Stimulated activated naive CD8-positive, alpha-beta T cell treated with anti-CD3 and anti-CD28 coated beads, Interleukin-15, Interleukin-2, amounts not matched to agents 100 U/mL and 50 U/mL, for 24 hours (primary cell): ENCODE measurements around the gene SPATS2.
"Not testable (repeated sequence)": the region's sequence is repeated elsewhere in the genome, so short reads cannot be mapped to it uniquely, and the experiment has no call there.

ENCODE experiments used
- ATAC-seq: fragments of 150-1000 bp; cut with Tn5 transposase; one replicate; pipeline ENCODE4 v1.10.0; 2021
- DNase-seq: peaks from one replicate; pipeline ENCODE4 v3.0.0; 2021

Gene SPATS2

DNA sequence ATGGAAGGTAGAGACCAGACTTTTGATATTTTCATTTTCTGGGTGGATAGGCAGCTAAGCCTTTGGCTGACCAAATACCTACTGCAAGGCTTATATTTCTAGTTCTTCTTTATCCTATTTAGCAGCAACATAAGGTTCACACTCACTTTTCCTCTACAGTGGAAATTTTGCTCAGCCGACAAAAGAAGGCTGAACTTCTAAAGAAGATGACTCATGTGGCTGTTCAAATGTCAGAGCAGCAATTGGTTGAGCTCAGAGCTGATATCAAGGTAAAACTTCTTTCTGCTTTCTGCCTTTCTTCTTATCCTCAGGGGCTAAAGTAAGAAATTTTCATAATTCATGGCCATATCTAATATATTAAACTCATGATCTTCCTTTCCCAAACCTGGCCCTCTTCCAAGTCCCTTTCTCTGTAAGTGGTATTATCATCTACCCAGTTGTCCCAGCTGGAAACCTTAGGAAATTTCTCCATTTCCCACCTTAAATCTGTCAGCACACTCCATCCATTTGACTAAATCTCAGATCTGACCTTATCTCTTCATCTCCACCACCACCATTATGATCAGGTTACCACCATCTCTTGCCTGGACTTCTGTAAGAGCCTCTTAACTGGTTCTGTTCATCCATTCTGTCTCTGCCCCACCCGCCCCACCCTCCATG is 151.8 kb downstream of the SPATS2 start:
- ATAC-seq (peak; percentile 73), DNase-seq (no peak)

DNA sequence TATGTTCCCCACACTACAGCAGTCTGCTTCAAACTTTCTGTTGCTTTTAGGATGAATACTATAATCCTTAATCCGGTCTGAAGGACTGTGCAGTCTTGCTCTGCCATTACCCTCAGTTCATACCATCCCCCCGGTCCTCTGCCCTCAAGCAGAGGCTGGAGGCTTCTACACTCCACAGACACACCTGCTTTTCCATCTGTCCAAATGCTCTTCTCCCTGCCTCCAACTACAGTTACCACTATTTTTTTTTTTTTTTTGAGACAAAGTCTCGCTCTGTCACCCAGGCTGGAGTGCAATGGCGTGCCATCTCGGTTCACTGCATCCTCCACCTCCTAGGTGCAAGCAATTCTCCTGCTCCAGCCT is 152.3 kb downstream of the SPATS2 start:
- ATAC-seq (no peak), DNase-seq (no peak)

DNA sequence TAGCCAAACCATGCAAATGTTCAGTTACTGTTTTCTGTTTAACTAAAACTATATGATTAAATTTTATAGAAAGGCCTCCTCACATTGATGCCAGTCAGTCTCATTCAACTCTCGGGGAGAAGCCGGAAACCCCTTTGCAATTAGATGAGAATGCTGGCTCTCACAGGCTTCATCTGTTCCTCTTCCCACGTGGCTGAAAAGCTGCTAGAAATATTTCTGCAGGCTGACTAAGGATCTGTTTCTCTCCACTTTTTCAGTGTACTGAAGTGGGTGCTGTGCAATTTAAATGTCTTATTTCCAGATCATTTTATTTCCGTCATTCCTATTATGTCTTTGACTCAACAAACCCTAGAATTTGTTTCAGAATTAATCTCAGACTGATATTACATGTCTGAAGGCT is 154.1 kb downstream of the SPATS2 start:
- DNase-seq = no peak
- ATAC-seq = no peak

DNA sequence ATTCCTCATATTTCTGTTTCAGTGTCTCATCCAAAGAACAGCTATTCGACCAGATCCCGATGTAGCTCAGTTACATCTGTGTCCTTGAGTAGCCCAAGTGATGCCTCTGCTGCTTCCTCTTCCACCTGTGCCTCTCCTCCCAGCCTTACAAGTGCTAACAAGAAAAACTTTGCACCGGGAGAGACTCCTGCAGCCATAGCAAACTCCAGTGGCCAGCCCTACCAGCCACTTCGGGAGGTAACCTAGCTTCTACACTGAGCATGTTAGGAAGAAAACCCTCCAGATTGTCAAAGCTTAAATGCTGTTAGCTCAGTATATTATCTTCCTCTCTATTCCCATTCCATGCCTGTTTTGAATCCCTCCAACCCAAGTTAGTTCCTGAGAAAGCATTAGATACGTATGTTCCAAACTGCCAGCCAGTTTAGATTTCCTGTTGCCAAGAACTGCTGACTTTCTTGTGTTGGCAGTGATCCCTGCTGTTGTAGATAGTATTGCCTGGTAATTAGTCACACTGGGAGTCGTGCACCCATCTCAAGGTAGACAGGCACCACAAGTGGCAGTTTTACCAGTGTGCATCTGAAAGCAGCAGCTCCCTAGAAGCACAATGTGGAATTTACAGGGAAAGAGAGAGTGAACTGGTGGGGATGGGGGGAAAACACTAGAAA is 157.5 kb downstream of the SPATS2 start:
- ATAC-seq = no peak
- no peak for DNase-seq

DNA sequence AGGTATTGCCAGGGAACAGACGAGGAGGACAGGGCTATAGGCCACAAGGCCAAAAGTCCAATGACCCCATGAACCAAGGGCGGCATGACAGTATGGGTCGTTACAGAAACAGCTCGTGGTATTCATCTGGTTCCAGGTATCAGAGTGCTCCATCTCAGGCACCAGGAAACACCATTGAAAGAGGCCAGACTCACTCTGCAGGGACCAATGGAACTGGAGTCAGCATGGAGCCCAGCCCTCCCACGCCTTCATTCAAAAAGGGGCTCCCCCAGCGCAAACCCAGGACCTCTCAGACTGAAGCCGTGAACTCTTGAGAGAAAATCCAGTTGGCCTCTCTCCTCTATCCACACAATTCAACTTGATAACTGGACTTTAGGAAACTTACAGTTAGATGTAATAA is 158.7 kb downstream of the SPATS2 start:
- DNase-seq = no peak
- no peak for ATAC-seq

DNA sequence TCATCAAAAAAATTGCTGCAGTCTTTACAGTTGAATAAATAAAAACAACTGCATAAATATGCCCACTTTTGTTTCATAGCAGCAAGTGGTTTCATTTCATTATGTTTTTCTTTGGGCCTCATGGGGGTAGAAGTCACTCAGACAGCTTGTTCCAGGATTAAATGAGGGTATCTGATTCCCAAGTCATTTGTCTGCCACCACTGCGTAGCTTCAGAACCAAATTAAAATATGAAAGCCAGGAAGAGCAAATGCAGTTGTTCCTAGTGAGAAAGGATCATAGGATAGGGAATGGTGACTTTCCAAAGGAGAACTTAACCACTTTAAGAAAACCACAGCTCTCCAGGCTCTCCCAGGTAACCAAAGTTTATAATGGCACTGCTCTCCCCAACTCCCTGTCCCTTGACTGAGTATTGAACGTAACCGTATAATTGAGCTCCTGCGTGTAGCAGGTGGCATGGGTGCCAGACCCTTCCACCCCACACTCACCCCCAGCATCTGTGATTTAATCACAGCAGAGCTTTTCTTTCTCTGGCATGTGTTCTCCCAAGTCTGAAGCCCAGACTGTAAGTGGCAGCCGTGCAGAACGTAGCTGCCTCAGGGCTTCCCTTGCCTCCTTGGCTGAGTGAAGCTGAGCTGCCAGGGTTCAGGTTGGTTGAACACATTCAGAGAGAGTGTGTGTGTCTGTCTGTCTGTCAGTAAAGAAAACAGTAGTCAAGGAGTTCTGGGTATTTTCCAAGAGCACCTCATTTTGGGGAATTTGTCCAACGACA is 160.3 kb downstream of the SPATS2 start:
- ATAC-seq = no peak
- no peak for DNase-seq

DNA sequence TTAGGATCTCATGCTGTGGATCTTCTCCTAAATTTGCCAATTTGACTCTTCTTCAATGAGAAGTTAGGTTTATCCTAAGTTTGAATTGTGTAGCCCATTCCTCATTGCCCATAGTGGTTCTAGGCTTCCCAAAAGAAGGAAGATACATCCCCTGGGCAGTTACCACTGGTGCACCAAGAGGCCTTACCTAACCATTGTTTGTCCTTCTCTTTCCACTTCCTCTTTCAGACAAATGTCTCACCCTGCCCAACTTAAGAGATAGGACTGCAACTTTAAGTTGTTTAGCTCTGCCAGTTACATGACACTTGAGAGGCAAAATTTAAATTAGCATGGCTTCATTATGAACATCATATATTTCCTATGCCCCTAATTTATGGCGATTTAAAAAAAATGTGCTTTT is 162.2 kb downstream of the SPATS2 start:
- ATAC-seq (no peak), DNase-seq (no peak)

DNA sequence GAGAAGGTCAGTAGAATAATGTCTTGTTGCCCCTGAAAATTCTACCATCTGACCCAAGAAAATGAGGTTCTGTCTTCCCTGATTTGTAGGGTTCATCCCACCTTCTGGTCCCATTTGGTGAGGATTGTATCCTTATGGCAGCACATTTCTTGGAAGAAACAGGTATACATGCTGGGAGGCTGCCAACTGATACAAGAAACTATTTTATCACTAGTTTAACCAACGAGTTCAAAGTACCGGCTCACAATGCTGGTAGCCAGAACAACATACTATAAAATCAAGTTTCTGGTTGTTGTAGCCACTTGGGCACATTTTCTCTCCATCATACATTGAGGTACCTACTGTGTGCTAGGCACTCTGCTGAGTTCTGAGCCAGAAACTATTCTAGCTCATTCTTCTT is 164.5 kb downstream of the SPATS2 start:
- ATAC-seq (no peak), DNase-seq (no peak)

DNA sequence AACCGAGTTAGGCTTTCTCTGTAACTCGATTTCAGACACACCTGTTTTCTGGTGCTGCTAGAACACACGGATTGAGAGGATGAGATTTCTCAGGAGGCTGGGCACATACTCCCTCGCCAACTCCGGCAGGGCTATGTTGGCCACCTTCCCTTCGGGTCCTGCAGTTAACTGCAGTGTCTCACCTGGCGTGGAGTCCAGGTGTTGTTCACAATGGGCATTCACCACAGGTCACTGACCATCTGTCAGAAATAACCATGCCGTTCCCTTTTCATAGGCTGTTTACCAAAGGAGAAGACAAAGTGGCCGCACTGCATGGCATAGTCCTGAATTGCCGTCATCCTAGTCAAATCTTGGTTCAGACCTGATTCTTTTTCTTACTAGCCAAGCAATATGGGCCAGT is 166.1 kb downstream of the SPATS2 start:
- DNase-seq = no peak
- ATAC-seq = no peak

DNA sequence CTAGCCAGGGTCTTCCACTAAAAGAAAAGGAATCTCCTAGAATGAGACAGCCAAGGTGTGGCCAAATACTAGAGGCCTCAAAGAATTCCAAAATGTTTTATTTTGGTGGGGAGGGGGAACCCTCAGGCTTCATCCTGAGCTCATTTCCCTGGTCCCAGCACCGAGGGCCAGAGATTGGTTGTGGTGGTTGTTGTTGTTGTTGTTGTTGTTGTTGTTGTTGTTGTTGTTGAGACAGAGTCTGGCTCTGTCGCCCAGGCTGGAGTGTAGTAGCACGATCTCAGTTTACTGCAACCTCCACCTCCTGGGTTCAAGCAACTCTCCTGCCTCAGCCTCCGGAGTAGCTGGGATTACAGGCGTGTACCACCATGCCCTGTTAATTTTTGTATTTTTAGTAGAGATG is 166.9 kb downstream of the SPATS2 start:
- not testable (repeated sequence) for DNase-seq, ATAC-seq

DNA sequence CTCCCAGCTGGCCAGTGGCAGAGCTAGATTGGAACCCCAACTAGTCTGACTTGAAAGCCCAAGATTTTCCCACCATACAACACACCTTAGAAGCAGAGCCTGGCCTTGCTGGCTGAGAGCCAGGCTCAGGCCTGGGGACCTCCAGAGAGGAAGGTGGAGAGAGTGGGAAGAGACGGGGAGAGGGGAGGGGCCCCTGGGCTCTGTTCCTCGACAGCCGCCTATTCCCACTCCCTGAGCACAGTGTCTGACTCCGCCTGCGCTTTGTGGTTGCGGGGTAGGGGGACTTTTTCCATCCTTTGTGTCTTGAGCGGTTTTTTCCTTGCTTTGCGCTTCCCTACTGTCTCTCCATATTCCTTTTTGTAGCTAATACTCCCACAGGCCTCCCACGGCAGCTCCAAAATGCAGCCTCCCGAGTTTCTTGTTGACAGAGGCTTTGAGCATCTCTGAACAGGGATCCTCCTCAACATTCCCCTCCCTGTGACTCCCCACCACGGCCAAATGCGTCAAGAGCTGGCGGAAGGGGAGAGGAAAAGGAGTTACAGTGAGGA is 167.5 kb downstream of the SPATS2 start:
- DNase-seq = no peak
- ATAC-seq = no peak

DNA sequence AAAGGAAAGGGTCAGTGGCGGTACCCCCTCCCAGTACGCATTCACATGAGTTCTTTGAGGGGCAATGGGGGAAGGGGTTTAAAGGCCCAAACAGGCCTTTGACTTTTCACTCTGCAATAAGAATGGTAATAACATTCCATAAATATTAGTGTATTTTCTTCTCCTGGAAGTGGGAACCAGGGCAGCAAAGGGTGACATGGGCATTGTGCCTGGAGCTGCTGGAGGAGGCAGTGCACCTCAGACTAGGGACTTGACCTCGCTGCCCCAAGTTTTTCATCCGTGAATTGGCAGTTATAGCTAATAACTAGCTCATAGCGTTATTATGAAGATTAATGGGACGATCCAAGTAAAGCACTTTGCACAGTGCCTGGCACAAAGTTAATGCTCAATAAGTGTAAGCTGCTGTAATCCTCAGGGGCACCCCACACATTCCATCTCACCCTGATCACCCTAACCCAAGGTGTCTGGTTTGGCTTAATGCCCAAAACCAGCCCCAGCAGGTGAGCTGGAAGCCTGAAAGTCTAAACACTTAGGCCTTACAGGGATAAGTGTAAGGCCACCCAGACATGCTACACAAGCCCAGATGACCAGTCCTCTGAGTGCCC is 168.8 kb downstream of the SPATS2 start:
- ATAC-seq (no peak), DNase-seq (no peak)

DNA sequence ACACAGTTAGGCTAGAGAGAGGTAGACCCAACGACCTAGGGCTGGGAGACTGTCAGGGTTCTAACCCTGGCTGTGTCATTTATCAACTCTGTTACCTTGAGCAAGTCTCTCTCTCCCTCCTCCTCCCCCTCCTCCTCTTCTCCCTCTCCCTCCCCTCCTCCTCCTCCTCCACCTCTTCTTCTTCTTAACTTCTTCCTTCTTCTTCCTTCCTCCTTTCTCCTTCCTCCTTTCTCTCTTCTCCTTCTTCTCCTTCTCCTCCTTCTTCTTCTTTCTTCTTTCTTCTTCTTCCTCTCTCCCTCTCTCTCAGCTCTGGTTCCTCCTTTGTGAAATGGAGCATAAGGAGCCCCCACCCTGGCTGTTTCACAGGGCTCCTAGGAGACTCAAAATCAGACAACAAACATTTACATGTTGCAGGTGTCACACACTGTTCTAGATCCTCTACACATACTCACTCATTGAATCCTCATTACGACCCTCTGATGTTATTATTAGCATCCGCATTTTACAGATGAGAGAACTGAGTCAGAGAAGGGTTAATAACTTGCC is 169.3 kb downstream of the SPATS2 start:
- DNase-seq (no peak), ATAC-seq (no peak)

DNA sequence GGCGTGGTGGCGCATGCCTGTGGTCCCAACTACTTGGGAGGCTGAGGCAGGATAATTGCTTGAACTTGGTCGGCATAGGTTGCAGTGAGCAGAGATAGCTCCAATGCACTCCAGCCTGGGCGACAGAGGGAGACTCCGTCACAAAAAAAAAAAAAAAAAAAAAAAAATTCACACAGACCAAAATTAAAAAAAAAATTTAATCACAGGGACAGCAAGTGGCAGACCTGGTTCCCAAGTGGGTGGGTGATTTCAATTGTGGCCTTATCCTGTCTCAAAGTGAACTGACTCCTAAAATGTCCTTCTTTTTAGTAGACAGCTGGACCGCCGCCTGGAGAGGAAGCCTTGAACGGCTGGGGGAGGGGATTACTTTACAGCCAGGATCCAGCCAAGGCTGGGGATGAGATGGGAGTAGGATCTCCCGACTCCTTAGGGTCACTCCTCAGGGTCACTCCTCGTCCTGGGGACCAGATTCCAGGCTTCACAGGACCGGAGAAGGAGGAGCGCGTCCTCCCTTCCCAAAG is 170.0 kb downstream of the SPATS2 start:
- ATAC-seq (no peak), DNase-seq (no peak)

DNA sequence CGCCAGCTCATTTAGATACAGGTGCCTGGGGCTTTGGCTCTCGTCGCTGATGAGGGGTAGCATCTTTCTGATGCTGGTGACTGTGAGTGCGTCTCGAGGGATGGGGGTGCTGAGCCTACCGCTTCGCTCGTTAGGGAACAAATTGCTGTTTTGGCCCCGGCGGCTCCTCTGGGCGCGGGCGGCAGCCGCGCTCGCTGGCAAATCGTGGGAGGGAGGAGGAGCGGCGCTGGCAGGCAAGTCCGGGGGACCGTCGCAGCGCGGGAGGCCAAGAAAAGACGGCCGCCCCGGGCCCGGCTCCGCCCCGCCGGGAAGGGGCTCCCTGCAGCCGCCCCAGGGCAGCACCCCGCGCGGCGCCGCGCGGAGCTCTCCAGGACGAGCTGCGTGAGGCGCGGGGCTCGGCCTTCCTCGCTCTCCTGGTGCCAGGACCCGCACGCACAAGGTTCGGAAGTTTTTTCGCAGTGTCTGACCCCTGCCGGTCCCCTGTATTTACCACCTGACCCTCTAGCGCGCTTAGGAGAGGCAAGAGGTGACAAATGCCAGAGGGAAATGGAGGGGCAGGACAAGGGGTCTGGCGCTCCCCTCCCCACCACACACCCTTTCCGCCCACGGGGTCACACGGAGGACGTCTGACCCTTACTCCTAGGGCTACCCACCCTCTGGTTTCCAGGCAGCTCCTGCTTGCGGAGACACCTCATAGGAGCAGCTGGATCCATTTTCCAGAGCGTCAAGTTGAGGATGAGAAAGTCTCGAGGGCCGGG is 170.7 kb downstream of the SPATS2 start:
- DNase-seq (peak; percentile 44), ATAC-seq (peak; percentile 34)

DNA sequence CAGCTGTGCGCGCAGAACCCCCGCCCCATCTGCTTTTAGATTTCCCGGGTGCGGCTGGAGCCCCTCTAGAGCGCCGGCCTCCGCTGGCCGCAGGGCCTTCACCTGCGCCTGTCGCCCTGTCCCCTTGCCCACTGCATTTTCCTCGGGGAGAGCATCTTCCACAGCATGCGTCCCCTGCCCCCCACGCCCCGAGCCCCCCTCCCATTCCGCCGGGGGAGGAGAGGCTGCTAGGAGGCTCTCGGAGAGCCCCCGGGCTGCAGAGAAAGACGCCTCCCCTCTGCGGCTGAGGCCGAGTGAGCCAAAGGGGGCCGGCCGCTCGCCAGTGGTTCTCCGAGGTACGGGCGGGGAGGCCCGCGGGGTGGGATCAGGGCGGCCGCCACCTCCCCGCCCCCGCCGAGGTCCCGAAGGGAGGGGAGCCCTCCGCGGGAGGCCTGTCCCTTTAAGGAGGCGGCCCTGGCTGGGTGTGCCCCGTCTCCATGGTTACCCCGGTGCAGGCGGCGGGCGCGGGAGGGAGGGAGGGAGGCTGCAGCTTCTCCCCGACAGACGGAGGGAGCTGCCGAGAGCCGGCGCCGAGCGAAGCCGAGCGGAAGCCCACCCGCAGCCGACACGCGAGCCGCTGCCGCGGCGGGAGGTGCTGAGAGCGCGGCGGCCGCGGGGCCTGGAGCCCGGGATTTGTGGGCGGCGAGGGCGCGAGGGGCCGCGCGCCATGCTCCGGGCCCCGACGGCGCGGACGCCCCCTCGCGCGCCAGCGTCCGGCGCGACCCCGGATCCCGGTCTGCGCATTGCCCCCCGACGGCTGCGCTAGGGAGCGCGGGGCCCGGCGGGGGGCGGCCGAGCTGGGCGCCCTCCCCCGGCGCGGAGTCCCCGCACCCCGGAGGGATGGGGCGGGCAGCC is 171.5 kb downstream of the SPATS2 start, which contains the start of gene KCNH3:
Gene KCNH3, plus strand, starts transcription at position 521 of the 894 bp plus-strand sequence. CDS start 387 bp downstream, outside the sequence.
- DNase-seq = peak; percentile 85
- ATAC-seq = peak; percentile 79

DNA sequence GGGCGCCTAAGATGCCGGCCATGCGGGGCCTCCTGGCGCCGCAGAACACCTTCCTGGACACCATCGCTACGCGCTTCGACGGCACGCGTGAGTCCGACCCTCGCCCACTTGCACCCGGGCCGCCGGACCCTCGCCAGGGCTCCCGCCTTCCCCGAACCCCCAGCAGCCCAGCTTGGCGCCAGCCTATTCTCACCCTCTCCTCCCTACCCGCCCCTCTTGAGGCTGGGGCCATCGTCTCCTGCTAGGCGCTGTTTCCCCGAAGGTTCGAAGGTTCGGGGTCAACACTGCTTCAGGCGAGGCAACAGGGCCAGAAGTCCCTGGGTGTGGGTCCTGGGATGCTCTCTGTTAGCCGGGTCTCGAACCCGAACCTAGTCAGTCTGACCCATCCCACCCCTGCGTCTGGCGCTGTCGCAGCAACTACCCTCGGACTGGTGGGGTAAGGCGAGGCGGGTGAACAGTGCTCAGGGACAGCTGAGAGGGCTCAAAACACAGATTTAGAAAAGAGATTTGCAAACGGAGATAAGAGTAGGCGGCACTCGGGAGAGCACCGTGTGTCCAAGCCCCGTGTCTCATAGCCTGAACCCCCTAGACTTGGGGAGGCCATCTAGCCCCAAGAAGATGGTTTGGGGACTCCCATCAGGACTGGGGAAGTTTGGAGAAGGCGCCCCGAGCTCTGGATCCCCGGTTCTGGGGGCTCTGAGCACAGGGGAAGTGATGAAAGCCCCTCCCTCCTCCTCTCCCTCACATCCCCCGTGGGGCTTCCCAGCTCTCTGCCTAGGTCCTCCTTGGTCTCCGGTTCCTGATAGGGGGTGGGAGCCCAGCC is 172.4 kb downstream of the SPATS2 start:
- ATAC-seq = no peak
- DNase-seq = no peak

DNA sequence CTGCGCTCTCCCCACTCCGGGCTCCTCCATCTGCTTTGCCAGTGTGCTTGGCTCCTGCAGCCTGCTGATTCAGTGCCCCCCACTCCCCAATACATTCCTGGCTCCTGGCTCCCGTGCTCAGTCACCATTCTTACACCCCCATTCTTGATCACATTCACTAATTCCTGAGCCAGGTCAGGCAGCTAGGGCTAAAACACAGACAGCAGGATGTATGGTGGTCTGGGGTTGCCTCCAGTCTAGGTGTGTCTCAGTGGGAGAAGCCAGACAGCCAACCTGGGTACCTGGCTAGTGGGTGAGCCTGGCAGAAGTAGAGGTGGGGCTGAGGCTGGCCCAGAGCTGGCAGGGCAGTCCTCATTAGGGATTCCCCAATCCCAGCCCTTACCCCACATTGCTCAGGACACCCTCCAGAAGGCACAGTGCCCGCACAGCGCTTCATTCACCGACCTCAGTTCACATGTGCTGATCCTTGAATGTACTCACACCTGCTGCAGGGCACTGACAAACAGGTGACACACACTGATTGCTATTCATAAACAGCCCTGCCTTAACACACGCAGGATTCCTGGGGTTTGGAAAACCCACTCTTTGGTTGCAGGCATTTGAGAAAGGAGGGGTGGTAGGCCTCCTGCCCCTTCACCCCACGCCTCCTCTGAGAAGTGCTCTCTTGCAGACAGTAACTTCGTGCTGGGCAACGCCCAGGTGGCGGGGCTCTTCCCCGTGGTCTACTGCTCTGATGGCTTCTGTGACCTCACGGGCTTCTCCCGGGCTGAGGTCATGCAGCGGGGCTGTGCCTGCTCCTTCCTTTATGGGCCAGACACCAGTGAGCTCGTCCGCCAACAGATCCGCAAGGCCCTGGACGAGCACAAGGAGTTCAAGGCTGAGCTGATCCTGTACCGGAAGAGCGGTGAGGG is 173.2 kb downstream of the SPATS2 start:
- ATAC-seq (no peak), DNase-seq (no peak)
